H7 (cell line): ENCODE results near the gene FAF1. TPM values are rescaled to one million over a fixed set of nuclear protein-coding genes. Genes with fewer than 3 reads are reported as not detected.

Experiments used
- DNase-seq: peaks from one replicate; pipeline ENCODE4 v3.0.0; 2012
- H3K27me3 ChIP-seq: 2 replicates; pipeline ENCODE4 v1.6.0; 2011; ENCODE audit warnings: mild to moderate bottlenecking, low read length; ENCODE audit not compliant: control insufficient read depth, insufficient read depth
- H3K36me3 ChIP-seq: replicated peaks from 2 replicates; pipeline ENCODE4 v1.5.1; 2011; ENCODE audit warnings: low read length; ENCODE audit not compliant: control insufficient read depth, insufficient read depth
- H3K4me3 ChIP-seq: 2 replicates; pipeline ENCODE4 v1.5.1; 2011; ENCODE audit warnings: low read depth, mild to moderate bottlenecking, control low read depth, low read length, moderate library complexity; ENCODE audit not compliant: insufficient read depth
- total RNA-seq: library from RNA; depleted of rRNA; stranded (reverse); fragments of >200 nt; shearing (Covaris generic); gene quantifications from 2 replicates; pipeline ENCODE4 v1.2.3, GENCODE V29; 2014

Gene FAF1
- total RNA-seq, 1 experiment from 2014 or later = 99.9 TPM

DNA sequence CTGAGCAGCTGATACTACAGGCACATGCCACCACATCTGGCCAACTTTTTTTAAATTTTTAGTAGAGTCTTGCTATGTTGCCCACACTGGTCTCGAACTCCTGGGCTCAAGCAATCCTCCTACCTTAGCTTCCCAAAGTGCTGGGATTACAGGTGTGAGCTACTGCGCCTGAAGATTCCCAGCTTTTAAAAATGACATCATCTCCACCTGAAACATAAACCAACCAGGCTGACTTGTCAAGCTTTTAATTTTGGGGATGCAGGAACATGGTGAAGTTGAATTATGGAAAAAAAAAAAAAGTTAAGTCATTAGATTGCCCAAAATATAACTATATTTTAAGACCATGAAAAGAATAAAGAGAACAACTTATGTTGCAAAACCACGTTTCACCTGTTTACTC, 350.6 kb downstream of the FAF1 start:
- H3K27me3 ChIP-seq = no peaks in the 10 kb centered on the region
- H3K36me3 ChIP-seq = no peaks in the 10 kb centered on the region
- no peak overlapping the region for H3K4me3 ChIP-seq
- no peak for DNase-seq

- Histone ChIP-seq H3K27me3 (no peaks in the 10 kb centered on the region), H3K36me3 (no peaks in the 10 kb centered on the region), H3K4me3 (no peak overlapping the region)
- peak; percentile 22 for DNase-seq
These were observed 354.7 kb downstream of the FAF1 start for GRCh38 chr1:50605186-50605875.

DNA sequence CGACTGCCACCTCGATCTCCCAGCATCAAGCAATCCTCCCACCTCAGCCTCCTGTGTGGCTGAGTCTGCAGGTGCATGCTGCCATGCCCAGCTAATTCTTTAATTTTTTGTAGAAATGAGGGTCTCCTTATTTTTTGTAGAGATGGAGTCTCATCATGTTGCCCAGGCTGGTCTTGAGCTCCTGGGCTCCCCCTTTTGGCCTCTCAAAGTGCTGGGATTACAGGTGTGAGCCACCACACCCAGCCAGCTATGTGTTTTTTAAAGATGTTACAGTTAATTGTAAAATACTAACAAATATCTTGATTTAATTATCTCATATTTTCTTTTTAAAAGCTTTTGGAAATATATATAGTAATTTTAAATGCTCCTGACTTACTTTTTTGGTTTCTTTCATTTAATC, 355.5 kb downstream of the FAF1 start:
- no peak for DNase-seq
- H3K27me3 ChIP-seq = no peaks in the 10 kb centered on the region
- H3K4me3 ChIP-seq = no peak overlapping the region
- no peaks in the 10 kb centered on the region for H3K36me3 ChIP-seq

DNA sequence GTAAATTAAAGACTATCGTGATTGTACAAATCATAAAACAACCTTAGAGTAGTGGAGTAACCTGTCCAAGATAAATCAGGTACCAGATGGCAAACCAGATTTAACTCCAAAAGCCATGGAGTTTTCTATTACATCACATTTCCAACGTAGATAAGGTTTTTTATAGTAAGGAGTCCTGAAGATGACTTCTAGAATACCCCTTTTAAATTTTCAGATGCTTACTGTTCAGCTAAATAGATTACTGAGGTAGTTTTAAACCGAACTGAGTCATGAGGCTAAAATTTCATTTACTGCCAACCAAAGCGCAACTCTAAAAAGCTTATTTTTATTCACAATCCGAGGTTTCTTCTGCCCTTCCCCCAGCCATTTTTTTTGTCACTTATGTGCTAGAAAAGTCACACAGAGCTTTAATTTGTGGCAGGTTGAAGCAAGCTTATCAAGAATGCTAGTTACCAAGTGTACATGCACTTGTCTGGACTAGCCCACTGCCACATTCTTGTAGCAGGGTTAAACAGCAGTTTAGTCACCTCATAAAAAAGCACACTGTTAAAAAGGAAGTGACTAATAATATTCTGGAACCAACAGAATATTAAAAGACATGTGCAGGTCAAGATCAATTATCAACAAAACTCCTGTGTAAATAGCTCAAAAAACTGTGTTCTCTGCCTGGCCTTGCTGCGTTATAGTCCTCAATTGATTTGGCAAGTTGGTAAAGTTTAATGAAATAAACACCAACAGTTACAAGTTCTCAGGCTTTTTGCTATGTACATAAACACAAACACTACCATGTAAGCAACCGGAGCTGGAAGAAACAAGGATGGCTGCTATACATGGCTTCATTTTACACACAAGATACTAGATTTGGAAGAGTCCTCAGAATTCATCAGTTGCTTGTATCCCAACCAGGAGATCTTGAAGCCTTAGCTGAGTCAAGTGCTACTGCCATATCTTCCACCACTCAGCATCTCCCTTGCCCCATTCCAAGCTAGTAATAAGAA, 356.5 kb downstream of the FAF1 start:
- Histone ChIP-seq H3K36me3 (no peaks in the 10 kb centered on the region), H3K27me3 (no peaks in the 10 kb centered on the region), H3K4me3 (no peak overlapping the region)
- DNase-seq = no peak

GRCh38 chr1:50599546-50599945, 360.5 kb downstream of the FAF1 start:
- no peak for DNase-seq
- Histone ChIP-seq H3K36me3 (no peaks in the 10 kb centered on the region), H3K4me3 (no peak overlapping the region), H3K27me3 (no peaks in the 10 kb centered on the region)

- DNase-seq = no peak
- H3K27me3 ChIP-seq = no peaks in the 10 kb centered on the region
- H3K36me3 ChIP-seq = no peaks in the 10 kb centered on the region
- no peak overlapping the region for H3K4me3 ChIP-seq
These were observed 364.2 kb downstream of the FAF1 start for GRCh38 chr1:50595874-50596273.

- DNase-seq = no peak
- no peaks in the 10 kb centered on the region for H3K36me3 ChIP-seq
- no peaks in the 10 kb centered on the region for H3K27me3 ChIP-seq
- H3K4me3 ChIP-seq = no peak overlapping the region
These were observed 366.6 kb downstream of the FAF1 start for GRCh38 chr1:50593515-50593914.

DNA sequence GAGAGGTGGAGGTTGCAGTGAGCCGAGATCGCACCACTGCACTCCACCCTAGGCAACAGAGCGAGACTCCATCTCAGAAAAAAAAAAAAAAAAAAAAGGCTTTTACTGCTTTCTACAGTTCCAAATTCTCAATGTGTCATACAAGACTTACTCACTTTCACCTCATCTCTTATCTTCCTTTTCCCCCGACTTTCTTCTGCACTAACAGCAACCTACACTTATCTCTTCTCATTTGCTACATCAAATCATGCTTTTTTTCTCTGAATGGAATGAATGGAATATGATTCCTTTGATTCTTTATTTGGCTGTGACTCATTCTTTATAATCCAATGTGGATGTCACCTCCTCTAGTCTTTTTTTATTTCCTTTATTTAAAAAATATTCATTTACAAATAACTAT, 368.5 kb downstream of the FAF1 start:
- DNase-seq = no peak
- H3K36me3 ChIP-seq = no peaks in the 10 kb centered on the region; the same call in 1 of the 2 replicates
- no peaks in the 10 kb centered on the region for H3K27me3 ChIP-seq
- H3K4me3 ChIP-seq = no peak overlapping the region

- DNase-seq = no peak
- no peak overlapping the region for H3K4me3 ChIP-seq
- no peaks in the 10 kb centered on the region for H3K27me3 ChIP-seq
- no peaks in the 10 kb centered on the region; the same call in 1 of the 2 replicates for H3K36me3 ChIP-seq
These were observed 377.7 kb downstream of the FAF1 start for GRCh38 chr1:50582346-50582745.

DNA sequence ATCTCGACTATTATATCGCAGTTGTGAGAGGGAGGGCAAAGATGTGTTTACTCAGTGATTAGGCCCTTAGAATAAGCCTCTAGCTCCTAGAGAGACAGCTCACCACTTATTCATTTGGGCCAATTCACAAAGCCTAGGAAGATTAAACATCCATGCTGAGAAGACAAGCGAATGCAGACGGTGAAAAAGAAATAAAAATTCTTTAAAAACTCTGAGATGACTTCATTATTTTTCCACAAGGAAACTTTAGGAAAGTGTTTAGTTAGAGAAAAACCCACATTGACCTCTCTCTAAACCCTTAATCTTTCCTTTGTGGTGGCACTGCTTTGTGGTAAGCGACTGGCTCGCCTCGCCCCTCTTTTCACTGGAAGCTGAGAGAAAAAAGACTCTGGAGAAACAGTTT, 390.0 kb downstream of the FAF1 start:
- no peak for DNase-seq

DNA sequence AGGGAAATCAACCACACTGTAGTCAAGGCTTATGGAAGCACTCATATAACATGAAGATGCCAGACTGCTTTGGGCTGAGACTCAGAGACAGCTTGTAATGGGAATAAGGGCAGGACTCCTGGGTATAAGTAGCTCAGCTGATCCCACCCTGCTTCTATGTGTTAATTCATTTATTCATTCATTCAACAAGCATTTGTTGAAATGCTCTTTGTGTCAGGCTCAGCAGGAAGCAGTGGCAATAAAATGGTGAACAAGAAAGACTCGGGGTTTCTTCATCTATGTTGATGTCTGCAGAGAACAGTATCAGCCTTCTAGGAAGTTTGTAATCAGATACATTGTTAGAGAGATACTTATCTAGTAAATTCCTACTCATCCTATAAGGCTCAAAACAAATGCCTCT, 391.3 kb downstream of the FAF1 start:
- Histone ChIP-seq H3K4me3 (no peak overlapping the region), H3K27me3 (no peaks in the 10 kb centered on the region), H3K36me3 (no peaks in the 10 kb centered on the region)
- no peak for DNase-seq

More for the DNA sequence above, 390.0 kb downstream of the FAF1 start:
- H3K4me3 ChIP-seq = no peak overlapping the region
- H3K36me3 ChIP-seq = no peaks in the 10 kb centered on the region
- H3K27me3 ChIP-seq = no peaks in the 10 kb centered on the region

DNA sequence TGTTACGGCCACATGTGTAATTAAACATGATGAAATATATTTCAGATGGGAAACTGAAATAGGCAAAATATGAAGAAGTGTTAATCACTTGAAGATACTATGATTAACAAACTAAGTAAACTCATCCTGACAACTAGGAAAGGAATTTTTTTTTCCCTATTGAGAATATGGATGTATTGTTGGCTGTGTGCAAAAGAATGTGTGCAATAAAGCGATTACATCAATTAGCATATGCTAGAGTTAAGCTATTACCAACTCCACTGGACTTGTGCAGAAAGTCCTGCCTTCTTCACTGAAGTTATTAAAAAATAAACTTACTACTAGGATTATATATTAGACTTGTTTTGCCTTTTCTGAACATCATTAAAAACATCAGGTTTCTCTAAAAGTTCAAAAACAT, 393.7 kb downstream of the FAF1 start:
- no peak for DNase-seq
- no peak overlapping the region for H3K4me3 ChIP-seq
- no peaks in the 10 kb centered on the region for H3K36me3 ChIP-seq
- no peaks in the 10 kb centered on the region for H3K27me3 ChIP-seq

- DNase-seq = no peak
- Histone ChIP-seq H3K4me3 (no peak overlapping the region), H3K27me3 (no peaks in the 10 kb centered on the region), H3K36me3 (no peaks in the 10 kb centered on the region)
These were observed 395.6 kb downstream of the FAF1 start for GRCh38 chr1:50564417-50564816.

GRCh38 chr1:50562106-50562505, 398.0 kb downstream of the FAF1 start:
- DNase-seq = no peak
- Histone ChIP-seq H3K36me3 (no peaks in the 10 kb centered on the region), H3K4me3 (no peak overlapping the region), H3K27me3 (no peaks in the 10 kb centered on the region)

GRCh38 chr1:50559421-50559820, 400.6 kb downstream of the FAF1 start:
- Histone ChIP-seq H3K36me3 (no peaks in the 10 kb centered on the region), H3K4me3 (no peak overlapping the region), H3K27me3 (no peaks in the 10 kb centered on the region)
- DNase-seq = no peak
